Neutrophil (primary cell): ENCODE data around the gene COPS7A.

Experiments used
- H3K27ac ChIP-seq: fragments of 200-600 bp; sonication (generic); 2 replicates; pipeline ENCODE4 v1.5.1; 2016; ENCODE audit warnings: mild to moderate bottlenecking, moderate library complexity
- H3K27me3 ChIP-seq: fragments of 200-600 bp; sonication (generic); 2 replicates; pipeline ENCODE4 v1.6.0; 2016; ENCODE audit warnings: mild to moderate bottlenecking
- H3K36me3 ChIP-seq: fragments of 200-600 bp; sonication (generic); 2 replicates; pipeline ENCODE4 v1.5.1; 2017
- H3K4me1 ChIP-seq, 2 experiments: fragments of 200-600 bp in 1 of 2; sonication (generic) in 1 of 2; 1 replicate in 1 of 2; 2 replicates in 1 of 2; pipeline versions ENCODE4 v1.5.1 to v1.6.1; 2013 to 2016; ENCODE audit warnings: low read depth in 1 of 2, low read length in 1 of 2, mild to moderate bottlenecking in 1 of 2, moderate library complexity in 1 of 2; ENCODE audit not compliant: control insufficient read depth in 1 of 2, insufficient read depth in 1 of 2
- H3K4me3 ChIP-seq, 2 experiments: fragments of 200-600 bp in 1 of 2; sonication (generic) in 1 of 2; 1 replicate in 1 of 2; 2 replicates in 1 of 2; pipeline ENCODE4 v1.5.1; 2013 to 2016; ENCODE audit warnings: low read depth in 1 of 2, low read length in 1 of 2, mild to moderate bottlenecking in 1 of 2, moderate library complexity in 1 of 2
- H3K9me3 ChIP-seq: fragments of 200-600 bp; sonication (generic); 2 replicates; pipeline ENCODE4 v1.5.1; 2016
- TF ChIP-seq, protein P1 (sequence below): fragments of 200-600 bp; sonication (generic); IDR thresholded peaks from 2 replicates; pipeline ENCODE4 v1.5.1; 2016; ENCODE audit warnings: antibody characterized with exemption

The COPS7A gene

DNA sequence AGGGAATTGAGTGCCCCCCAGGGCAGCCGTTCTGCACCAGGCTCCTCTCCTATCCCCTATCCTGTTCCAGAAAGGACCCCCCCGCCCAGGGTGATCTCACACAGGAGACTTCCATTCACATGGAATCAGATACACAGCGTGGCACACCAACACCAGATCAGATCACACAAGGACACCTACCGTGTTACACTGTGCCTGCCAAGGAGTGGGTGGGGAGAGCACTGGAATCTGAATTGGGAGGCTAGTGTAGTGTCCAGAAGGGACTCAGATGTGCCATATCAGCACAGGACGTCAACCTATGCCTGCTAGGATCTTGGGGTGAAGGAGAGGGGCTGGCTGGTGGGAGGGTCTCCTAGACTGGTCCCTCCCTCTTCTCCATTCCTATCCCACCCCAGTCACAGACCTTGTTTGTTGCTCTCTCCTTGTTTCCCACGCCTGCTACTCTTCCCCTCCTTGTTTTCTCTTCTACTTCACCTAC is 44.6 kb downstream of the COPS7A start:
- H3K9me3 ChIP-seq: no peaks in the 10 kb centered on the region
- H3K36me3 ChIP-seq: no peaks in the 10 kb centered on the region
- peaks cover 93% of the 10 kb centered on the region for H3K27me3 ChIP-seq
- H3K4me3 ChIP-seq: no peak overlapping the region
- H3K27ac ChIP-seq: no peak overlapping the region
- TF ChIP-seq, protein P1, sequence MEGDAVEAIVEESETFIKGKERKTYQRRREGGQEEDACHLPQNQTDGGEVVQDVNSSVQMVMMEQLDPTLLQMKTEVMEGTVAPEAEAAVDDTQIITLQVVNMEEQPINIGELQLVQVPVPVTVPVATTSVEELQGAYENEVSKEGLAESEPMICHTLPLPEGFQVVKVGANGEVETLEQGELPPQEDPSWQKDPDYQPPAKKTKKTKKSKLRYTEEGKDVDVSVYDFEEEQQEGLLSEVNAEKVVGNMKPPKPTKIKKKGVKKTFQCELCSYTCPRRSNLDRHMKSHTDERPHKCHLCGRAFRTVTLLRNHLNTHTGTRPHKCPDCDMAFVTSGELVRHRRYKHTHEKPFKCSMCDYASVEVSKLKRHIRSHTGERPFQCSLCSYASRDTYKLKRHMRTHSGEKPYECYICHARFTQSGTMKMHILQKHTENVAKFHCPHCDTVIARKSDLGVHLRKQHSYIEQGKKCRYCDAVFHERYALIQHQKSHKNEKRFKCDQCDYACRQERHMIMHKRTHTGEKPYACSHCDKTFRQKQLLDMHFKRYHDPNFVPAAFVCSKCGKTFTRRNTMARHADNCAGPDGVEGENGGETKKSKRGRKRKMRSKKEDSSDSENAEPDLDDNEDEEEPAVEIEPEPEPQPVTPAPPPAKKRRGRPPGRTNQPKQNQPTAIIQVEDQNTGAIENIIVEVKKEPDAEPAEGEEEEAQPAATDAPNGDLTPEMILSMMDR: no peak
- H3K4me1 ChIP-seq: peaks cover 28 to 43% of the 10 kb centered on the region in 2 experiments

DNA sequence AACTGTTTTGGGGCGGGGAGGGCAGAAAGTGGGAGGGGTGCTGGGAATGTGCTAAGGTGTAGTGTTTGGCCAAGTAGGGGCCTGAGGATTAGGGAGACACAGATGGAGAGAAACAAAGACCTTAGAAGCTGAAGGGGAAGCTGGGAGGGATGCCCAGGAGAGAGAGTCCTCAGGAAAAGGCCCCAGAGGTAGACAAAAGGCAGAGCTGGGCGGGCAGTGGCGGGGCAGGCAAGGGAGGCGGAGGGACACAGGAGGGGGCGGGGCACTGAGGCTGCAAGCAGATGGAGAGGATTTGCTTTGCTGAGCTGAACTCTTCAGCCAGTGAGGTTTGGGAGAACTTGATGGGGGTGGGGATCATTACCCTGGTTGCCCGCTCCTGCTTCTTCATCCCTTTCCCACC is 45.1 kb downstream of the COPS7A start:
- H3K4me3 ChIP-seq: no peak overlapping the region
- H3K27me3 ChIP-seq: peaks cover 93% of the 10 kb centered on the region
- H3K27ac ChIP-seq: no peak overlapping the region
- TF ChIP-seq, protein P1: no peak
- H3K9me3 ChIP-seq: no peaks in the 10 kb centered on the region
- peaks cover 27 to 41% of the 10 kb centered on the region in 2 experiments for H3K4me1 ChIP-seq
- H3K36me3 ChIP-seq: no peaks in the 10 kb centered on the region

DNA sequence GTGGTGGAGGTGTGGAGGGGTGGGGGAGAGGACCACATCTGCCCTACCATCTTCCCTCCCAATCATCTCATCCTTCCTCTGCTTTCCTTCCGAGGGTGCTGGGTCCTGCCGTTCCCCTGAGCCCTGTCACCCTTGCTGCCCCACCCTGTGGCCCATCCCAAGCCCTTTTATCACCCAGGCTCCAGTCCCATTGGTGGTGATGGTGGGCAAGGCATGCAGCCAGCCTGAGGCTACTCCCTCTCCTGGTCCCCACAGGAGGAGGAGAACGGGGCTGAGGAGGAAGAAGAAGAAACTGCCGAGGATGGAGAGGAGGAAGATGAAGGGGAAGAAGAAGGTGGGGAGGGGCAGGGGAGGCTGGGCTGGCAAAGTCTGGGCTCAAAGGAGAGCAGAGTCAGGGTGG is 45.8 kb downstream of the COPS7A start:
- Histone ChIP-seq H3K4me1 (peaks cover 20 to 34% of the 10 kb centered on the region in 2 experiments), H3K27ac (no peak overlapping the region), H3K4me3 (no peak overlapping the region), H3K27me3 (peaks cover 93% of the 10 kb centered on the region), H3K9me3 (no peaks in the 10 kb centered on the region), H3K36me3 (no peaks in the 10 kb centered on the region)
- TF ChIP-seq, protein P1: no peak

DNA sequence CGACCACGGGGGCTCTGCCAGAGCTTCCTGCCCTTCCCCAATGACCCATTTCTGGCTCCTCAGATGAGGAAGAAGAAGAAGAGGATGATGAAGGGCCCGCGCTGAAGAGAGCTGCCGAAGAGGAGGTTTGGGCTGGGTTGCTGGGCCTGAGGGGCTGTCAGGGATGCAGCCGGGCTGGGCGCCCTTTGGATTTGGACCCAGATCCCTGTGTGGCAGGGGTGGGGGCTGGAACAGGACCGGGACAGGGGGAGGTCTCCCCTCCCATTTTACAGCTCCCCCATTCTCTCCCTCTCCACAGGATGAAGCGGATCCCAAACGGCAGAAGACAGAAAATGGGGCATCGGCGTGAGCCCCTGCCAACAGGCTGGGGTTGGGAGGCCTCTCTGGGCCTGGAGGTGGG is 46.2 kb downstream of the COPS7A start:
- Histone ChIP-seq H3K27ac (no peak overlapping the region), H3K27me3 (peaks cover 93% of the 10 kb centered on the region), H3K9me3 (no peaks in the 10 kb centered on the region), H3K36me3 (no peaks in the 10 kb centered on the region), H3K4me3 (no peak overlapping the region), H3K4me1 (peaks cover 16 to 31% of the 10 kb centered on the region in 2 experiments)
- TF ChIP-seq, protein P1: no peak

DNA sequence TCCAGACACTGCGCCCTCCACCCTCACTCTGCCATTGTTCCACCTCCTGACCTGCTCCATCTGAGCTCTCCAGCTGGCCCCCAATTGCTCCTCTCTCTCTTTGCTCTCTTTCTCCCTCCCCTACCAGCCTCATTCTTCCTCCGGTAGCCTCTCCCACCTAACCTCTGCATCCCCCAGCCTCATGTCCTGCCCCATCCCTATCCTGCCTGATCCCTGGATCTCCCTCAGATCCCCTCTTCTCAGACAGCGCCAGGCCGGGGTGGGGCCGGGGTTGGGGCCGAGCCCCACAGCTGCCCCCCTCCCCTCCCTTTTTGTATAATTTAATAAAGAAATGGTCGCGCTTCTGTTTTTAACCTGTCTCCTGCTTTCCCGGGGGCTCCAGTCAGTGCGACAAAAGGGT is 46.8 kb downstream of the COPS7A start:
- TF ChIP-seq, protein P1: no peak
- H3K36me3 ChIP-seq: no peaks in the 10 kb centered on the region
- H3K27me3 ChIP-seq: peaks cover 93% of the 10 kb centered on the region
- H3K4me1 ChIP-seq: peaks cover 11 to 26% of the 10 kb centered on the region in 2 experiments
- no peaks in the 10 kb centered on the region for H3K9me3 ChIP-seq
- no peak overlapping the region for H3K4me3 ChIP-seq
- H3K27ac ChIP-seq: no peak overlapping the region

DNA sequence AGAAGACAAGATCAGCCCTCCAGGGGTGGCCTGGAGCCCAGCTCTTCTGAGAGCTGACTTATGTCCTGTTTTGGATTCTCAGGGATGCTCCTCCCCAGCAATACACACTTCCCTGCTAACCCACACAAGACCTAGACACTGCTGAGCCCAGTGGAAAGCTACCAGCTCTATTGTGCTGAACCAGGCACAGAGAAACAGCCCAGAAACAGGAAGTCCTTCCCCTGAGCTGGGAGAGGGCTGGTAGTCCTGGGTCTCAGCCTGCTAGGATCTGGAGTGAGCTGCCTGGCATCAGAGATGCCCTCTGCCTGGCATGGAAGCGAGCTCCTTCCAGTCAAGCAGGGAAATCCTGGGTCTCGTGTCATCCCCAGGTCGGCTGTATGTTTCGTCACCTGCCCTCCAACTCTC is 47.2 kb downstream of the COPS7A start:
- peaks cover 93% of the 10 kb centered on the region for H3K27me3 ChIP-seq
- TF ChIP-seq, protein P1: no peak
- peaks cover 7 to 21% of the 10 kb centered on the region in 2 experiments for H3K4me1 ChIP-seq
- H3K36me3 ChIP-seq: no peaks in the 10 kb centered on the region
- no peak overlapping the region for H3K27ac ChIP-seq
- H3K4me3 ChIP-seq: no peak overlapping the region
- H3K9me3 ChIP-seq: no peaks in the 10 kb centered on the region
